K562 (cell line): ENCODE data around the gene FAM83G.
"Not testable (repeated sequence)": the region's sequence is repeated elsewhere in the genome, so short reads cannot be mapped to it uniquely, and the experiment has no call there.

Source experiments
- CBFB ChIP-seq: sonication (generic); formaldehyde crosslinking; IDR thresholded peaks from 2 replicates; pipeline ENCODE4 v1.4.0; 2020; ENCODE audit warnings: mild to moderate bottlenecking, missing genetic modification reagents
- CHCHD3 ChIP-seq: fragments of 250-450 bp; sonication (Bioruptor Pico); IDR thresholded peaks from 2 replicates; pipeline ENCODE4 v2.1.2; 2022; ENCODE audit warnings: mild to moderate bottlenecking
- HDGF ChIP-seq: fragments of 450-650 bp; IDR thresholded peaks from 2 replicates; pipeline ENCODE4 v1.6.1; 2016
- JUNB ChIP-seq: fragments of 450-650 bp; formaldehyde crosslinking; conservative IDR thresholded peaks from 2 replicates; pipeline ENCODE4 v1.4.0; 2020; ENCODE audit warnings: mild to moderate bottlenecking
- KAT7 ChIP-seq: sonication (generic); formaldehyde crosslinking; IDR thresholded peaks from 2 replicates; pipeline ENCODE4 v1.8.0; 2022; ENCODE audit warnings: missing genetic modification reagents, mild to moderate bottlenecking, borderline replicate concordance
- KDM1A ChIP-seq, 2 experiments: fragments of 450-650 bp; IDR thresholded peaks; 2 replicates each; pipeline ENCODE4 v1.6.1; 2016; ENCODE audit warnings: mild to moderate bottlenecking in 2 of 2
- PCBP2 ChIP-seq: fragments of 200-400 bp; formaldehyde crosslinking; IDR thresholded peaks from 2 replicates; pipeline ENCODE4 v1.6.1; 2018; ENCODE audit warnings: low read length, low read depth, mild to moderate bottlenecking, moderate library complexity; ENCODE audit not compliant: poor library complexity, severe bottlenecking
- POLR2A ChIP-seq: fragments of 450-650 bp; conservative IDR thresholded peaks from 2 replicates; pipeline ENCODE4 v1.6.1; 2016
- RCOR1 ChIP-seq, 2 experiments: IDR thresholded peaks; 2 replicates each; pipeline ENCODE4 v1.6.1; 2012; ENCODE audit warnings: low read depth in 2 of 2, low read length in 2 of 2, borderline replicate concordance in 1 of 2, improper control_type of control experiment in 1 of 2
- ZSCAN29 ChIP-seq: fragments of 450-650 bp; IDR thresholded peaks from 2 replicates; pipeline ENCODE4 v1.6.1; 2017

DNA sequence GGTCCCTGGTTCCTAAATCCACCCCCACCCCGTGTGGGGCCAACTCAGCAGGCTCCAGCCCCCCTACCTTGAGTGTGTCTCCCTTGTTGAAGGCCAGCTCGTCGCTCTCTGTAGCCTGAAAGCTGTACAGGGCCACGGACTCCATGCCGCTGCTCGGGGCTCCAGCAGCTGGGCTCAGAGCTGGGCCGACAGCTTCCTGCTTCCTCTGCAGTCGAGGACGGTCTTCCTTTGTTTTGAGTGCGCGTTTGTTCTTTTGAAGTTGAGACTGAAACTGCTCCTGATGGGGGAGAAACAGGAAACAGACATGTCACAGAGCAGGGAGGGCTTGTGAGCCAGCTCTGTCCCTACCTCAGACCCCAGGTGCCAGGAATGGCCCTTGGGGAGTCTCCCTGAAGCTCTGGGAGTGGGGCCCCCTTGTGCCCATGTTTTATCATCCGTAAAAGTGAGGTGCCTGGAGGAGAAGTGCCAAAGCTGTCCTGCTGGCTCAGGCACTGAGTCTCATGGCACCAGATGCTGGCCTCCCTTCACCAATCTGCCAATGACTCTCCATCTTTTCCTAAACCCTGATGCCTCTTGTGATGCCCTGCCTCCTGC, 42.3 kb upstream of the FAM83G start, which contains the start of gene GRAP:
- TF ChIP-seq PCBP2; POLR2A; JUNB (CRISPR knock-in tag); CBFB (CRISPR knock-in tag); CHCHD3 (CRISPR knock-in tag); RCOR1 (IDR thresholded peaks at IDR 0.05; ENCODE audit: borderline replicate concordance in 1 of 2, low read depth in 2 of 2, low read length in 2 of 2); ZSCAN29; KAT7; KDM1A (IDR thresholded peaks at IDR 0.05); HDGF: not testable (repeated sequence)
